GM18907 (cell line): Measurements from ENCODE around the gene MCM3AP.
"Not testable (repeated sequence)": the region's sequence is repeated elsewhere in the genome, so short reads cannot be mapped to it uniquely, and the experiment has no call there.

Source experiments
- ATAC-seq: cut with Tn5 transposase; IDR thresholded peaks from one replicate; pipeline ENCODE4 v1.9.1; 2021; ENCODE audit warnings: mild to moderate bottlenecking, moderate library complexity; ENCODE audit not compliant: unreplicated experiment

The MCM3AP gene

GRCh38 chr21:46207006-46207919, 78.1 kb downstream of the MCM3AP start:
- ATAC-seq, result no peak

GRCh38 chr21:46206163-46207005, 79.0 kb downstream of the MCM3AP start:
- ATAC-seq, result no peak

DNA sequence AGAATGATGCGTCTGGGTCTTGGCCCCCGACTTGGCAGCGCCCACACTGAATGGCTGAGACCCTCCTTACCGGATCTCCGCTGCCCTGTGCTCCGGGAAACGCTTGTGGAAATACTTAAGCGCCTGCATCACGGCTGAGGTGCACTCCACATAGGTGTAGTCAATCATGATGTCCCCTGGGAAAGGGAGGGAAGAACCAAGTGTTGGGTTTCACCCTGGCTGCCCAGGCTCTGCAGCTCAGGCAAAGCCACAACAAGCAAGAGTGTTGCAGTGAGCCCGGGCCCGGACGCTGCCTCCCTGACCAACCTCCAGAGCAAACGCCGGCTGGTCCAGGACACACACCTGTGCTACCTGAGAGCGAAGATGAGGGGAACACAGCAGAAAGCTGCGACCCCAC, 79.6 kb downstream of the MCM3AP start:
- no peak for ATAC-seq

DNA sequence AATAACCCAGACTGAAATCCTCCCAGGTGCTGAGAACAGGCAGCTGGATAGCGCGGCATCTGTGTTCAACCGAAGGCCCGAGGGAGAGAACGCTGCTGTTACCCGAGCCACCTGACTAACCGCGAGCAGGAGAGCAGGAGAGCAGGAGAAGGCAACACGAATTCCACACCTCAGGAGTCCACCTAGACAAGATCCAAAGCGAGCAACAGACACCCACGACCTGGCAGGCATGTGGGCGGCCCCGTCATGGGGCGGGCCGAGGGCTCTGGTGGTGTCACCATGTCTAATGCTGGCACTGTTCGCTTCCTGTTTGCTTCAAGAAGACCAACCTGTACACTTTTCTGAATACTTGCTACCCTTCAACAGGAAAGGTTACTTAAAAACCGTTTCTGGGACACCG, 80.2 kb downstream of the MCM3AP start:
- ATAC-seq, result no peak

GRCh38 chr21:46203203-46203600, 82.2 kb downstream of the MCM3AP start:
- no peak for ATAC-seq

GRCh38 chr21:46202592-46203202, 82.7 kb downstream of the MCM3AP start:
- ATAC-seq, result no peak

DNA sequence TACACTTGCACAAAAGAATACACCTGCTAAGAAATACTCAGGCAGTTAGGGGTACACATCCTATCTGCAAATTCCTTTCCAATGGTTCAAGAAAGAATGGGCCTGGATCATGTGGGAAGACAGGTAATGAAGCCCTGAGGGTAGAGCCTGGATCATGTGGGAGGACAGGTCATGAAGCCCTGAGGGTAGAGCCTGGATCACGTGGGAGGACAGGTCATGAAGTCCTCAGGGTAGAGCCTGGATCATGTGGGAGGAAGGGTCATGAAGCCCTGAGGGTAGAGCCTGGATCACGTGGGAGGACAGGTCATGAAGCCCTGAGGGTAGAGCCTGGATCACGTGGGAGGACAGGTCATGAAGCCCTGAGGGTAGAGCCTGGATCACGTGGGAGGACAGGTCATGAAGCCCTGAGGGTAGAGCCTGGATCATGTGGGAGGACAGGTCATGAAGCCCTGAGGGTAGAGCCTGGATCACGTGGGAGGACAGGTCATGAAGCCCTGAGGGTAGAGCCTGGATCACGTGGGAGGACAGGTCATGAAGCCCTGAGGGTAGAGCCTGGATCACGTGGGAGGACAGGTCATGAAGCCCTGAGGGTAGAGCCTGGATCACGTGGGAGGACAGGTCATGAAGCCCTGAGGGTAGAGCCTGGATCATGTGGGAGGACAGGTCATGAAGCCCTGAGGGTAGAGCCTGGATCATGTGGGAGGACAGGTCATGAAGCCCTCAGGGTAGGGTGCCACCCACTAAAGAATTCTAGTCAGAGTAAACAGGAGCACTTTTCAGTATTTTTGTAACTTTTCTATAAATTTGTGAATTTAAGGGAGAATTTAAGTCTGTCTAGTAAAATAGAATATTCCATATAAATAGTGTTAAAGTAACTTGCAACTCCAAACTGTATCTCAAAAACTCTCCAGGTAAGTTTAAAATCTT, 84.3 kb downstream of the MCM3AP start:
- not testable (repeated sequence) for ATAC-seq

DNA sequence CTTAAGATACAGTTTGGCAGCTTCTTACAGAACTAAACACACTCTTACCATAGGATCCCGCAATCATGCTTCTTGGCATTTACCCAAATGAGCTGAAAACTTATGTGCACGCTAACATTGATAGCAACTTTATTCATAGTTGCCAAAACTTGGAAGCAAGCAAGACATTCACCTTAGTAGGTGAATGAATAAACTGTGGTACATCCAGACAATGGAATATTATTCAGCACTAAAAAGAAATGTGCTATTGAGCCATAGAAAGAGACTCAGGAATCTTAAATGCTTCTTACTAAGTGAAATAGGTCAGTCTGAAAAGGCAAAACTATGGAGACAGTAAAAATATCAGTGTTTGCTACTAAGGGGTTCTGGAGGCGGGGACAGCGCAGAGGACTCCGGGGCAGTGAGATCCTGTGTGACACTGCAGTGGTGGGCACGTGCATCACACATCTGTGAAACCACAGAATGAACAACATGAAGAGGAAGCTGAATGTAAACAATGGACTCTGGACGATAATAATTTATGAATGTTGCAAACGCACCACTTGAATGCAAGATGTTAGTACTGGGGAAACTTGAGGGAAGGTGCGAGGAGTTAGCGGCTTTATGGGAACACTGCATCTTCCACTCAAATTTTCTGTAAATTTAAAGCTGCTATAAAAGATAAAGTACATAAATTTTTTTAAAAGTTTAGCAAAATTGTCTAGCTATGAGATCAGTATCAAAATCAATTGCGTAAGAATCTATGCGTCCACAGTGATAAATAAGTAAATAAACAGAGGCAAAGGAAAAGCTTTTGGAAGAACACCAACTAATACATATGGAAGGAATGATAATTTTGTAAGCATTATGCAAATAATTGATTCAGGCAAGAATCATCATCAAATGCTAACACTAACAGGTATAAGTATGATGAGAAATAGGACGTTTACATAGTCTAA, 85.7 kb downstream of the MCM3AP start:
- no peak for ATAC-seq

- no peak for ATAC-seq
These were observed 88.7 kb downstream of the MCM3AP start for GRCh38 chr21:46196733-46197132.

DNA sequence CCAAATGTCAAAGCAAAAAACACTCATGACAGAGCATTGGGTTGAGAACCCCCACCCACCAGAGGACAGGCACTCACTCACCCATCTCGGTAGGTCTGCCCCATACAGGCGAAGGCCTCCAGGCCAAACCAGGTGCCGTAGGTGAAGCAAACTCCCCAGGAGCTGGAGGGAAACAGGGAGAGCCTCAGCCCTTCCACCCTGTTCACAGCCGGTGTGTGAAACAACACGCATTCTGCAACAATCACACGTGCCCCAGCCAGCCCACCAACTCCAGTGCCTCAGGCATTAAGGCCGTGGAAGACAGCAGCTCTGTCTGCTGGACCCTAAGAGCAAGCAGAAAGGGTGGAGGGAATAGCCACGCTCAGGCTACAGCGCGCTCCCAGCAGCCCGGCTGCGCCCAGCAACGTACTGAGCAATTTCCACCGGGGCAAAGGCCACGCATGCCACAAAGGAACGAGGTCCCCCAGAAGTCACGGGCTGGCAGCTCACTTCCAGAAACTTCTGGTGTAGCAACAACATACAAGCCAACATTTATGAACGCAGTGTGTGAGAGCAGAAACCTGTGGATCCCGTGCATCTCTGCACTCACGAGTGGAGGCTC, 89.7 kb downstream of the MCM3AP start:
- ATAC-seq, result no peak

- ATAC-seq, result no peak
These were observed 90.8 kb downstream of the MCM3AP start for GRCh38 chr21:46194374-46195334.

DNA sequence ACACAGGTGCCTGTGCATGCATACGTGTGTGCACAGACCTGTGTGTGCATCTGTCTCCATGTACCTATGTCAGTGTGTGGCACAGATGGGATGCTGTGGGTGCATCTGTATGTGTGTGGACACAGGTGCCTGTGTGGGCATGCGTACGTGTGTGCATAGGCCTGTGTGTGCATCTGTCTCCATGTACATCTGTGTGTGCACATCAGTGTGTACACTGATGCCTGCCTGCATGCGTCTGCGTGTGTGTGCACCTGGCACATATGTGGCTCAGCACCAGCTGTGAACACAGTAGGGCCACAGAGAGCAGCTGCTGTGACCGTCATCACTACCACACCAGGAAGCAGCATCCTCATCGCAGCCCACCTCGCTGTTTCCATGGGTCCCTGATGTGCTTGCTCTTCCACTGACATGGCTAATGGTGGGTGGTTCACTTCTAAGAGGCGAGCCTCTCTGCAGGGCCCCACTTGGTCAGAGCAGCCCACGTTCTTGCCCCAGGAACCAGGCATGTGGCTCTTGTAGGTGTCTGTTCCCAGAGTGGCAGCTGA, 91.5 kb downstream of the MCM3AP start:
- no peak for ATAC-seq

GRCh38 chr21:46191686-46192575, 93.5 kb downstream of the MCM3AP start:
- ATAC-seq, result no peak

- no peak for ATAC-seq
These were observed 94.1 kb downstream of the MCM3AP start for GRCh38 chr21:46191257-46191685.

- no peak for ATAC-seq
These were observed 94.8 kb downstream of the MCM3AP start for GRCh38 chr21:46190491-46191131.

- no peak for ATAC-seq
These were observed 95.4 kb downstream of the MCM3AP start for GRCh38 chr21:46189959-46190490.
